ENCODE results near the gene WBP2. TPM values are rescaled to one million over a fixed set of nuclear protein-coding genes. Genes with fewer than 3 reads are reported as not detected.

The WBP2 gene
- total RNA-seq, 2 experiments from 2014 or later = 71.3 to 79.1 TPM

GRCh38 chr17:75881678-75882454, 26.7 kb upstream of the WBP2 start:
- Mint-ChIP-seq H3K9me3 (ENCODE audit: low read depth) (no peaks in the 10 kb centered on the region), H3K4me3 (no peak overlapping the region), H3K27me3 (peaks cover 28% of the 10 kb centered on the region), H3K27ac (peak overlapping the region; percentile 6), H3K4me1 (peaks cover 17% of the 10 kb centered on the region), H3K36me3 (no peaks in the 10 kb centered on the region)
- CTCF ChIA-PET = interaction anchor here (1.0 to 9.0 kb wide), 5 partner anchors 14 to 128 kb away, joined by 3 to 175 read pairs (median 3); partner anchors contain the start of genes ACOX1, TRIM65 and WBP2
- DNase-seq (no peak), ATAC-seq (no peak)

- no peak overlapping the region for H3K4me3 Mint-ChIP-seq
- peaks cover 28% of the 10 kb centered on the region for H3K27me3 Mint-ChIP-seq
- H3K36me3 Mint-ChIP-seq = no peaks in the 10 kb centered on the region
- H3K9me3 Mint-ChIP-seq (ENCODE audit: low read depth) = no peaks in the 10 kb centered on the region
- H3K4me1 Mint-ChIP-seq = peaks cover 31% of the 10 kb centered on the region
- ATAC-seq (no peak), DNase-seq (no peak)
- CTCF ChIA-PET = interaction anchor here (1.1 to 9.0 kb wide), 4 partner anchors 15 to 115 kb away, joined by 3 to 175 read pairs (median 52); partner anchors contain the start of genes GALK1, TRIM65 and WBP2
- H3K27ac Mint-ChIP-seq = no peak overlapping the region
These were observed 25.1 kb upstream of the WBP2 start for GRCh38 chr17:75880266-75880665.

GRCh38 chr17:75878174-75878998, 23.3 kb upstream of the WBP2 start, which contains the start of gene TRIM47:
Gene TRIM47 (minus strand): TSS chr17:75878581. CDS start chr17:75878548, 33 bp downstream.
- peaks cover 34% of the 10 kb centered on the region for H3K4me1 Mint-ChIP-seq
- H3K27ac Mint-ChIP-seq = peak within 1 kb of the TSS; percentile 91
- no peaks in the 10 kb centered on the region for H3K36me3 Mint-ChIP-seq
- peak within 1 kb of the TSS; percentile 88 for H3K4me3 Mint-ChIP-seq
- peak; percentile 7 for ATAC-seq
- CTCF ChIA-PET = interaction anchor here (0.6 to 9.0 kb wide), 13 partner anchors 10 to 136 kb away, joined by 3 to 175 read pairs (median 4); partner anchors contain the start of genes GALK1, MRPL38, TRIM65 and WBP2
- no peak for DNase-seq
- H3K9me3 Mint-ChIP-seq (ENCODE audit: low read depth) = no peaks in the 10 kb centered on the region
- peaks cover 28% of the 10 kb centered on the region for H3K27me3 Mint-ChIP-seq

- Mint-ChIP-seq H3K9me3 (ENCODE audit: low read depth) (no peaks in the 10 kb centered on the region), H3K4me3 (peak overlapping the region; percentile 88), H3K27ac (peak overlapping the region; percentile 91), H3K36me3 (no peaks in the 10 kb centered on the region), H3K4me1 (peaks cover 37% of the 10 kb centered on the region), H3K27me3 (peaks cover 28% of the 10 kb centered on the region)
- ATAC-seq = peak; percentile 82
- CTCF ChIA-PET = interaction anchor here (0.6 to 9.0 kb wide), 16 partner anchors 10 to 136 kb away, joined by 3 to 175 read pairs (median 4); partner anchors contain the start of genes MRPL38, TRIM65, UNC13D and WBP2
- DNase-seq = peak; percentile 82
These were observed 22.6 kb upstream of the WBP2 start for GRCh38 chr17:75877752-75878173.

GRCh38 chr17:75876938-75877751, 22.0 kb upstream of the WBP2 start:
- peak overlapping the region; percentile 91 for H3K27ac Mint-ChIP-seq
- H3K9me3 Mint-ChIP-seq (ENCODE audit: low read depth) = no peaks in the 10 kb centered on the region
- no peak for DNase-seq
- H3K4me1 Mint-ChIP-seq = peaks cover 43% of the 10 kb centered on the region
- ATAC-seq = peak; percentile 6
- peaks cover 28% of the 10 kb centered on the region for H3K27me3 Mint-ChIP-seq
- H3K4me3 Mint-ChIP-seq = peak overlapping the region; percentile 88
- CTCF ChIA-PET = interaction anchor here (0.6 to 9.0 kb wide), 13 partner anchors 9 to 137 kb away, joined by 3 to 175 read pairs (median 4); partner anchors contain the start of genes MRPL38, TRIM65, UNC13D and WBP2
- no peaks in the 10 kb centered on the region for H3K36me3 Mint-ChIP-seq

- peak; percentile 63 for ATAC-seq
These were observed 21.2 kb upstream of the WBP2 start for GRCh38 chr17:75876190-75876937.

GRCh38 chr17:75875940-75876189, 20.7 kb upstream of the WBP2 start:
- no peaks in the 10 kb centered on the region for H3K36me3 Mint-ChIP-seq
- DNase-seq = no peak
- ATAC-seq = no peak
- H3K9me3 Mint-ChIP-seq (ENCODE audit: low read depth) = no peaks in the 10 kb centered on the region
- peak overlapping the region; percentile 91 for H3K27ac Mint-ChIP-seq
- H3K4me1 Mint-ChIP-seq = peaks cover 37% of the 10 kb centered on the region
- H3K27me3 Mint-ChIP-seq = peaks cover 21% of the 10 kb centered on the region
- peak overlapping the region; percentile 88 for H3K4me3 Mint-ChIP-seq
- CTCF ChIA-PET = interaction anchor here (0.7 to 9.0 kb wide), 9 partner anchors 12 to 129 kb away, joined by 3 to 175 read pairs (median 5); partner anchors contain the start of genes TRIM65 and WBP2

More at GRCh38 chr17:75876190-75876937, 21.2 kb upstream of the WBP2 start:
- Mint-ChIP-seq H3K4me1 (peaks cover 37% of the 10 kb centered on the region), H3K9me3 (ENCODE audit: low read depth) (no peaks in the 10 kb centered on the region), H3K36me3 (no peaks in the 10 kb centered on the region), H3K27me3 (peaks cover 22% of the 10 kb centered on the region), H3K27ac (peak overlapping the region; percentile 91), H3K4me3 (peak overlapping the region; percentile 88)
- peak; percentile 88 for DNase-seq
- CTCF ChIA-PET = interaction anchor here (0.7 to 9.0 kb wide), 13 partner anchors 11 to 138 kb away, joined by 3 to 175 read pairs (median 5); partner anchors contain the start of genes TRIM65, UNC13D and WBP2

- H3K27me3 Mint-ChIP-seq = peaks cover 18% of the 10 kb centered on the region
- CTCF ChIA-PET = interaction anchor here (0.7 to 9.0 kb wide), 9 partner anchors 12 to 130 kb away, joined by 3 to 175 read pairs (median 5); partner anchors contain the start of genes TRIM65 and WBP2
- ATAC-seq (no peak), DNase-seq (no peak)
- H3K9me3 Mint-ChIP-seq (ENCODE audit: low read depth) = no peaks in the 10 kb centered on the region
- no peaks in the 10 kb centered on the region for H3K36me3 Mint-ChIP-seq
- peak overlapping the region; percentile 91 for H3K27ac Mint-ChIP-seq
- H3K4me1 Mint-ChIP-seq = peaks cover 40% of the 10 kb centered on the region
- peak overlapping the region; percentile 88 for H3K4me3 Mint-ChIP-seq
These were observed 20.2 kb upstream of the WBP2 start for GRCh38 chr17:75875182-75875939.

GRCh38 chr17:75874323-75875181, 19.4 kb upstream of the WBP2 start:
- Mint-ChIP-seq H3K27me3 (peaks cover 12% of the 10 kb centered on the region), H3K36me3 (no peaks in the 10 kb centered on the region), H3K4me3 (no peak overlapping the region), H3K9me3 (ENCODE audit: low read depth) (no peaks in the 10 kb centered on the region), H3K4me1 (peaks cover 40% of the 10 kb centered on the region), H3K27ac (peak overlapping the region; percentile 11)
- ATAC-seq = no peak
- DNase-seq = no peak
- CTCF ChIA-PET = interaction anchor here (1.6 to 9.0 kb wide), 7 partner anchors 13 to 131 kb away, joined by 6 to 175 read pairs (median 20); partner anchors contain the start of genes TRIM65 and WBP2

- Mint-ChIP-seq H3K9me3 (ENCODE audit: low read depth) (no peaks in the 10 kb centered on the region), H3K27me3 (peaks cover 4% of the 10 kb centered on the region), H3K4me3 (no peak overlapping the region), H3K36me3 (no peaks in the 10 kb centered on the region), H3K4me1 (peaks cover 38% of the 10 kb centered on the region), H3K27ac (peak overlapping the region; percentile 94)
- ATAC-seq = no peak
- CTCF ChIA-PET = interaction anchor here (1.1 to 6.1 kb wide), 8 partner anchors 9 to 140 kb away, joined by 3 to 42 read pairs (median 5); partner anchors contain the start of genes TRIM65 and WBP2
- no peak for DNase-seq
These were observed 18.6 kb upstream of the WBP2 start for GRCh38 chr17:75873587-75874322.
